Colon (tissue), 2 donors: ENCODE measurements around the gene ARL15.

Experiments
- FAIRE-seq: peaks from 2 replicates; lab custom pipeline; 2012; peaks lifted over from hg19 to GRCh38; lab: Jason Lieb, UNC
- donor health status: control.
- donor health status: control.

Gene ARL15

DNA sequence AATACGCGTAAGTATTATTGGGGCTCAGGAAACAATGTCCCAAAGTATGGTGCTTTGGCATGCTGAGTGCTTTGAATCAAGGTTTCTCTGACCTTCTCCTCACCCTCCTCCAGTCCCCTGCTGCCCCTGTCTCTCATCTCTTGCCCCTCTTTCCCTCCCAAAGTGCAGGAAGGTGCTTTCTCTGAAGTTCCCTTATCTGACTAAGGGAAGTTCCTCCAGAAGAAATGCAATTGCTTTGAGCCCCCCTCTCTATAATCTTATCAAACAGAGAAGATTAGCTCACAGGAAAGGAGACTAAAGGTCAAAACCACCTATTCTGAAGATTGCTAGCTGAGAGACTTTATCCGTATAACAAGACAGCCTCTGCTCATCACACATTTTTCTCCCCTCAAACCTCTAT is 288.1 kb downstream of the ARL15 start:
- no peak for FAIRE-seq

DNA sequence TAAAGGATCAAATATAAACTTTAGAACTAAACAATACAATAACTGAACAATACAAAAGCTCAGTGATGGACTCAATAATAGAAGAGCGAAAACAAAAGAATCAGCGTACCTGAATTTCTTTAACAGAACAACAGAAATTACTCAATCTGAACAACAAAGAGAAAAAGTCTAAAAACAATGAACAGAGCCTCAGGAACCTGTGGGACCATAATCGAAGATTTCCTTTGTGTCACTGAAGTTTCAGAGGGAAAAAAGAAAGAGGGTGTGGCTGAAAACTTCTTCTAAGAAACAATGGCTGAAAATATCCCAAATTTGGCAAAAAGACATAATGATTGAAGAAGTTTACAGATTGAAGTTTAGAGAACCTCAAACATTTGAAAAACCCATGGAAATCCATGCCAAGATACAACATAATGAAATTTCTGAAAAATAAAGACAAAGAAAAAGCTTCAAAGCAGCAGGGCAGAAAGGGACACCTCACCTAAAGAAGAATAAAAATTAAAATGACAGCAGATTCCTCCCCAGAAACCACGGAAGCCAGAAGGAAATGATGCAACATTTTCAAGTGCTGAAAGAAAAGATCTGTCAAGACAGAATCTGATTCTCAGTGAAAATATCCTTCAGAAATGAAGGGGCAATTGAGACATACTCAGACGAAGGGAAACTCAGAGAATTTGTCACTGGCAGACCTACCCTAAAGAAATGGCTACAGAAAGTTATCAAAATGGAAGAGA is 288.8 kb downstream of the ARL15 start:
- no peak for FAIRE-seq

DNA sequence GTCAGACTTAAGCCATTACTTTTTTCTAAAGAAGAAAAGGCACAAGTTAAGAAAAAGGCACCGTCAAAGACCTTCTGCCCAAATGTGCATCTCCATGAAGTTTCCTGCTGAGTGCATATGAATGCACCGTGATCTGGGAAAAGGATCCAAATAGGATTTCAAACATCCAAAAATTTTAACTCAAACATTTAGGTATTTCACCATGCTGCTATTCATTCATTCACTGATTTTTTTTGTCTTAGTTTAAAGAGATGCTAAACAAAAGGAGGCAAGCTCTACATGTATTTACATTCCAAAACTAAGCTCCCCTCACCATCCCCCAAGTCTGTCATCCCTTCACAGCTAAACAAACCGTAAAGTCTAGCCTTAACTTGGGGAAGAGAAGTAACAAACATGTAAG is 291.9 kb downstream of the ARL15 start:
- FAIRE-seq: no peak

DNA sequence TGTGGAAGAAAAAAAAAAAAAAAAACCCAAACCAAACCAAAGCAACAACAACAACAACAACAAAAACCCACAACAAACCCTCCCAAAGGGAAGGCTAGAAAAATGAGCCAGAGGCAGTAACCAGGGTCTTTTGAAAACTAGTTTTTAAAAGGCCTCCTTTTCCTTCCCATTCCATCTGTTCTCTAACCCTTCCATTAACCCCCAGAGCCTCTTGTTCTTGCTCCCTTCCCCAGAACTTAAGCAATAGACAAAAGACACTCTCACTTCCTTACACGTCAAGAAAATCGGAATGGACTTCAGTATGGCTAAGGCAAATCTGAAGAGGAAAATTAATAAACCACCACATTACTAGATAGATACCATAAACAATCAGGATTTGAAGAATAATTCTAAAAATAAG is 292.8 kb downstream of the ARL15 start:
- FAIRE-seq: no peak

DNA sequence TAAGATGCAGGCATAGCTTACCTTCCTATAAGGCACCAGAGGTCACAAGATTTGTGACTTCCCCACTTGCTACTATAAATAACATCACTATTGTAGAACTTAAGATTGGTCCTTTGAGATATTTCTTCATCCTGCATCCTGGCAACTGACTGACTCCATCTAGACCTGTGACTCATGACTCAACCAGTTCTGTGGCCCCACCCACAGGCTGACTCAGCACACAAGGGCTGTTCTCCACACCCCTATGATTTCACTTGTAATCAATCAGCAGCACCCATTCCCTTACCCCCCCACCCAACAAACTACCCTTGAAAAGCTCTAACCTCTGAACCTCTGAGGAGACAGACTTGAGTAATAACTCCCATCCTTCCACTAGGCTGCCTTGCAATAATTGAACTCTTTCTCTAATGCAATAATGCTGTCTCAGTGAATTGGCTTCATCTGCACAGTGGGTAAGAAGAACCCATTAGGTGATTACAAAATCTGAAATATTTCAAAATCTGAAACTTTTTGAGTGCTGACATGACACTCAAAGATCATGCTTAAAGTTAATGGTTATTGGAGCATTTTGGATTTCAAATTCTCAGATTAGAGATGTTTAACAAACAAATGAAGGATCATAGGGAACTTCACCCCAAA is 296.7 kb downstream of the ARL15 start:
- FAIRE-seq: no peak

DNA sequence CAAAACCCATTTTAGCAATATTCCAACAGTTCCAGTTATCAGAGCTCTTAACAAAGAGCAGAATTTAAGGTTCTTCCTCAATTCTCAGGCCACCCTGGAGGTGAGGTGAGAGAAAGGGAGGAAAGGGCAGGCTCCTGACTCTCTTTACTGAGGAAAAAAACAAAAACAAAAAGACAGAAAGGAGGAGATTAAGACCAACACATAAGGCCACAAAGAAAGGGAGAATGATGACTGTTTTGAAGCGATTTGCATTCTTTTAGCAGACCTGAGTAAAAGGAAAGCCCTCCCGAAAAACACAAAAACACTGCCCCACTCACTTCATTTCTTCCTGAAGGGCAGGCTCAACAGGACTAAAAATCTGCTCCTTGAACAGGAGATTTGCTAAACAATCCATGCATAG is 300.5 kb downstream of the ARL15 start:
- FAIRE-seq: no peak

DNA sequence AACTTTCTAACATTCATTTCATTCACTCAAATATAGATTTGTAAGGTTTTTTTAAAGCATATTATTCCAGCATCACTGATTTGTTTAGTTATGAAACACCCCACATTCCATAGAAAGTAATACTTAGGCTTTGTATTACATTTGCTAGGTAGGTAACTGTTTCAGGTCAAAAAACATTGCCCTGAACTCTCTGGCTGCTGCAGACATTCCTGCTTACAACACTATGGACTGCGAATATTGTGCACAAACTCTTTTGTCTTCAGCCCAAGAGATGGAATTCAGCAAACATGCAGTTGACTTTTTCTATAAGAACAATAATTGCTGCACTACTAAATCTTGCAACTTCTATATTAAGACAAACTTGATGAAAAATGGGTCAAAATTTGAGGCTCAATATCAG is 301.0 kb downstream of the ARL15 start:
- FAIRE-seq: no peak

DNA sequence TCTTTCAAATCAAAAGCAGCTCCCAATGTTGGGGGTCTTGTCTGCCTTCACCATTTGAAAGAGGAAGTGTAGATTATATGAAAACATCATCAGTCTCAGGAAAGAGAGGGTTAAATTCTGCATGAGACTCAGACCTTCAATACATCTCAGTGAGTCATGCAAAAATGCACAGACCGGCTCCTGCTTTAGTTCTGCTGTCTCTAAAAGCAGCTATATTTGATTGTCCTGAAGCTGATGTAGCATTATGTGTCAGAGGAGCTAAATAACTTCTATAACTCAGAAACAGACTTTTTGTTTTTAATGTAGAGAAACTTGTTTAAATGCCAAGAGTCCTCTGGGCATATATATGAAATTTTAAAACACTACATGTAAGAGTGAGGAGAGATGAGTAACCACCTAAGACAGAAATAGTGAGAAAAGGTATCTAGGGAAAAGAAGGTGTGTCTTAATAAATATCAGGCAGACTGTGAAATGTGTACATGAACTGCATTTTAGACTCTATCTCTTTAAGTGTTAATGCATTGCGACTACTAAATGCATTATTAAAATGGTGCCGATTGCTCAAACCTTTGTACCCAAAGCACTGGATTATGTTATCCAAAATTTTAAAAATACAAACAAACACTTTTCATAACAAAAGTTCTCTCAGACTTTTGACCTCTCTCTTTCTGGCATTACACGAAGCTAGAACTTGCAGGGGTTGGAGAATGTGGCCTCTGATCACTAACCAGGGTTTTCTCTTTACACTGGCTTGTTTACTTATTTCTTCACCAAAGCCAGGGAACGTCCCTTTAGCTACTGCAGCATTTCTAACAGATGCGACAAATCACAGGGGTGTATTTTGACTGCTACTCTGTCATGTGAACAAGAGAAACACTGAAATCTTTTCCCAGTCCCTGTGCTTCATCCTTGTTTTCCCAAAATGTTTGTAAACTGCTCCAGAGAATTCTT is 302.3 kb downstream of the ARL15 start:
- no peak for FAIRE-seq

DNA sequence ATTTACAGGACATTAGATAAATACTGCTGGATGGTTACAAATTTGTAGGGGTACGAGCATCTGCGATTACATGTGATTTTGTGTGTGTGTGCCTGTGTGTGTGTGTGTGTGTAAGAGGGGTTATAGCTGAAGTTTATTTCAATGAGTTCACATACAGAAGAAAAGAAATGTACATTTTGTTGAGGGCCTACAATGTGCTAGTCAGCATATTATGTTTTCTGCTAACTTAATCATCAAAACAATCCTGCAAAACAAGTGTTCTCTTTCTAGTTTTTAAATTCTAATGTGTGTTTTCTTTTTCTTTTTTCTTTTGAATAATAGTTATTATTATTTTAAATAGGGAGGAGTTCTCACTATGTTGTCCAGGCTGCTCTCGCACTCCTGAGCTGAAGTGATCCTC is 305.7 kb downstream of the ARL15 start:
- no peak for FAIRE-seq

DNA sequence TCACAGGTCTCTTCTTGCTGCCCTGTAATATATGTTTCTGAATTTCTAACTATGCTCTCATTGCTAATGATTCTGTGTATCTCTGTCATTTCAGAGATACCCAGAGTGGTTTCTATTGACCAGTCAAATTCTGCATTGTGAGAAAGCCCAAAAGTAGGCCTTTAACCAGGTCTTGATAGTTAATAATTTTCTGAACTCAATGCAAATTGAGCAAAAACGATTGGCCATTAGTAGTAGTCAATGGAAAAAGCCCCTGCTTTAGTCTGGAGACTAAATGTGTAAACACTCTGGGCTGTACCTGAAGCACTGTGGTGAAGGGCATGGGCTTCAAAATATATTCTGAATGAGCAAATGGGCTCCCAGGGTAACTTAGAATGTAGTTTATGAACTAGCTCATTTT is 307.6 kb downstream of the ARL15 start:
- no peak for FAIRE-seq

DNA sequence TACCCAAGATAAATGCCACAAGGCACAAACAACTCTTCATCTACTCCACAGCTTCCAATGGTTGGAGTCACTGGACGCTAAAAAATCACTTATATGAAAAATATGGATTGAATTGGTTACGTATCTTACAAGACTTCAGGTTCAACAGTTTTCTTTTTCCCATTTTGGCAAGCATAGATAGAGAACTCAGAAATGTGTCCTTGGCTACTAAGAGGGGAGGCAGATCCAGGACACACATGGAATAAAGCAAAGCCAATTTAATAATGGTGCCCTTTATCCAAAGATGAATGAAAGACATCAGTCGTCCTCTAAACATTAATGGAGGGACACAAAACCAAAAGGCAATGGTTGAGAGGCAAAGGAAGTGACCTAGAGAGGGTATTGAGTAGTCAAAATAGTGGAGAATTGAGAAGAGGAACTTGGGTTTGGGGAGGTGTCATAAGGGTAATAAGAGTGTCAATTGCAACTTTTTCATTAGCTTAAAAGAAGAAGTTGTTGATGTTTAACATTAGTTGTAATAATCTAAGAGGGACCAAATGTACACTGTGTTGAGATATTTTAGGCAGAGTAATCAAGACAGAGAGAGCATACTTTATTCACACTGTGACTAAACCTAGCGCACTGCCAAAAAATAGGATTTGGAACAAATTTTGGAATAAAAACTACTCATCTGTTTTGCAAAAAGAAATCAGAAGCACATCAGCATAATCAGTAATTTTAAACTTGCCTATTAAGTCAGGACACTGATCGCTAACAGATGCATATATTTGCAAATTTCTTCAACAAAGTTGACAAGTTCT is 308.2 kb downstream of the ARL15 start:
- no peak for FAIRE-seq

DNA sequence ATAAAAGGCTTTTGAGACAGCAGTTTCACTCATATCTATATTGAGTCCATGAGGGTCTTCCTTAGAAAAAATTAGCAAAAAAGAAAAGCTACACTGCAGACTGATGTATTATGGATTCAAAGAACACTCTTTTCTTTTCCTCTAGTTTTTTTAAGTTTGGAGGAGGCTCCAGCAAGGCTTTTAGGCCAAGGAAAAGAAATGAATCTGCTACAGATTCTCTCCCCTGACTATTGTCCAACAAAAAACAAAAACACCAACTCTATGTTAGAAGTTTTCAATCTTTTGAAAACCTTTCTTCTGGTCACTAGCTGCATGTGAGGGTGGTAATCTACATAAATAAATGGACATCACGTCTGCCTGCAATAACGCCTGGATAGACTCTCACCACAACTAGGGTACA is 310.4 kb downstream of the ARL15 start:
- no peak for FAIRE-seq

DNA sequence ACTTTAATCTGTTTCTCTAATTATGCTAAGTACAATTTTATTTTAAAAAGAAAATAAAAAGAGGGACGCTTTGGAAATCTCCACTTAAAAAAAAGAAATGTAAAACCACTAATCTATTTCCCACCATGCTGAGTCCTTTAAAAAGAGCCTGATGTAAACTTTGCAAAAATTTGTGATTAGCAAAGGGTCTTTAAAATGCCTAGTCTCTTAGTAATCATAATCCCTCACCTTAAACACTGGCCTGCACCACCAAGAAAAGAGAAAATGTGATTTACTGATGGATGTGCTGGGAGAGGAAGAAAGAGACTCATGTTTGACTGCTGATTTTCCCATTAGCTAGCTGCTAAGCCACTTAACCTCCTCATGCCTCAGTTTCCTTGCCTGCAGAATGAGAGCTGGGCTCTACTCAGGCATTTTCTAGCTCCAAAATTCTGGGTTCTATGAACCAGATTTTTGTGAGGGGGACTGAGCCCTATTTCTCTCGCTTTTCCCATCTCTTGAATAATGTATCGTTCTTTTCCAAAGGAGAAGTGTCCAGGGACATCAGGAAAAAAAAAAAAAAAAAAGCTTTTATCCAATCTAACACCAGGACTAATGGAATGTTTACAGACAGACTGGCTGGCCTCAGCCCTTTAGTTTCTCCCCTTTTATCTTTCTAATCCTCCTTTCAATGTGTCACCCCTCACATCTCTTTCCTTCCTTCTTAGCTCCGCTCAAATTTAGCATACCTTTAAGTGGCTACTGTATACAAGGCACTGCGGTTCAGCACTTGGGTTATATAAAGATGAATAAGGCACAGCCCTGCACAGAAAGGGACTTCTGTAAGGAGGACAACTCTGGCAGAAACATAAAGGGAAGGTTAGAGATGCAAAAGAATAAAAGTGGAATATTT is 312.4 kb downstream of the ARL15 start:
- no peak for FAIRE-seq

DNA sequence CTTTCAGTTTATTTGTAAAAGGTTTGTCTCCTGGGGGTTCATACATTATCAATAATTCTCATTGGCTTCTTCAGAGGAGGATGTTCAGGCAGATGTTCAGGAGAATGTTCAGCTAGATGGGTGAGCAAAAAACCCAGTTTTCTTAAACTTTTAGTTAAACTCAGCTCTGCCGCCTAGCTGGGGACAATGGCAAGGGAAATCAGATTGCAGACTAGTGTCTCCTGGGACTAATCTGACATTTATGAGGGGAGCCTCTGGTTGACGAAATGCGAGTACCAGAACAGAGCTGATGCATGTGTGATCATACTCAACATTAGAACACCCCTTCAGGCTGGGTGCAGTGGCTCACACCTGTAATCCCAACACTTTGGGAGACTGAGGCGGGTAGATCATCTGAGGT is 314.4 kb downstream of the ARL15 start:
- no peak for FAIRE-seq

DNA sequence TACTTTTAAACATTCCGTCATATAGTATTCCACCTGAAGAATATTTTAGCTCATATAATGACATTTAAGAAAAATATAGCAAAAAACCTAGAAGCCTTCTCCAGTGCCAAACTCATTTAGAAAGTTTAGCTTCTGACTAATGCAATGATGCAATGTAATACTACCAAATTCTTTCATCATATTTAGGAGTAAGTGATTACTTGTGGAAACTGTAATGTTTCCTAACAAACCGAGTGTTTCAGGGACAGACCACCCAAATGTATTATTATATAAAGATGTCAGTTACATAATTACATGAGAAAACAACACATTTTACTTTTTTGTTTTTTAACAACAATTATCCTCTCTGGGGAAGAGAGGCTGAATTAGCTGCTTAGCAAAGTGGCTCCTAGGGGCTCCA is 316.2 kb downstream of the ARL15 start:
- FAIRE-seq: no peak

DNA sequence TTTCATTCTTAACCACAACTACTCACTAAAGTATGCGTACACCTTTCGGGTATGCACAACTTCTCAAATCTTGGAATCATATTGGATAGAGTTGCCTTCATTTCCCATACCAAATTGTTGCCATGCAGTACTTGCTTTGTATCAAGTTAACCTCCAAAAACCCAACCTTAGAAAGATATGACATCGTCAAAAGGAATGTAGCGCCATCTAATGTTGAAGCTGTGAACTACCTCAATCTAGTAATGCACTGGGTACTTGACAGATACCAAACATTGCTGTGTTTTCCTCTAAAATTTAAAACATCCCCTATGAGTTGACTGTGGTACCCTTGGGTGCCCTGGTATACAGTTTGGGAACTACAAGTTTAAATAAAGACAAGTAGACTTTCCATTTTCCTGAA is 318.4 kb downstream of the ARL15 start:
- FAIRE-seq: no peak

DNA sequence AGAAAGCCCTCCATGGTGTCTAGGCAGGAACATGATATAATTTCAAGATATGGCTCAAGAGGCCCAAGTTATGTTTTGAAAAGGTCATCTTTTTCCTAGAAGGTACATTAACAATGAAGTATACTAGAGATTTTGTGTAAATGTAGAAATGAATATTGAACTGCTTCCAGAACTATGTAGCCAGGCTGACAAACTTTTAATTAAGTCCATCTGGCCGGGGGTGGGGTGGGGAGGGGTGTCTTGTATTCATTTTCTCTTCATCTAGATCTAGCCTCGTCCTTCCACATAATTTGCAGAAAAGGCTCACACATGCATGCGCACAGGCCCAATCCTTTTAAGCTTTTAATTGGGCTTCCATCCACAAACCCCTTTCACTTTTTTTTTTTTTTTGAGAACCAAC is 323.3 kb downstream of the ARL15 start:
- no peak for FAIRE-seq

DNA sequence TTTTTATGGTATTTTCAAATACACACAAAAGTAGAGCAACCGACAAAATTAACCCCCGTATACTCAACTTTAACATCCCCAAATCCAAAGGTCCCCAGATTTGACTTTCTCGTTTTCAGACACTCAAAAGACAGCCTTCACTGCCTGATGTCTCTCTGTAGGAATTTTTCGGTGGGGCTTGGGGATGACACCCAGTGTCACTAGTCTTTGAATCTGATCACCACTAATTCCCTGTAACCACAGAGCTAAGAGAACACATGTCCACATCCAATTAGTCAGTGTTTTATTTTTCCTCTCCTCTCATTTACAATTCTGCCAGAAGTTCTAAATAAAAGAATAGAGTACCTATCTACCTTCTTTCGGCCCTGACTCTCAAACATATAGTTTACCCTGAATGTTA is 324.6 kb downstream of the ARL15 start:
- no peak for FAIRE-seq

DNA sequence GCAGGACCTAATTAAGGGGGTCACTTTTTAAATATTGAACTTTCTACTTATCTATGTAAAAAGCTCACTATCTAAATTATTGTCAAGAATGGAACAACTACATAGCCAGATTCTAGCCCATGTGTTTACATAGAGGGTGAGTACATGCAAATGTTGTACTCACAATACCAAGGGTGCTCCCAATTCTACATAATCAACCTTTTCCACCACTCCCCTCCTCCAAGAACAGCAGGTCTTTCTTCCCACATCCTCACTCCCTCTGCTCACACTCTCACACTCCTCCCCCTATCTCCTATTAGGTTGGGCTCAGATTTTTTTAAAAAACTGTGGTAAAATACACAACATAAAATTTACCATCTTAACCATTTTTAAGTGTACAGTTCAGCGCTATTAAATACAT is 325.4 kb downstream of the ARL15 start:
- no peak for FAIRE-seq

DNA sequence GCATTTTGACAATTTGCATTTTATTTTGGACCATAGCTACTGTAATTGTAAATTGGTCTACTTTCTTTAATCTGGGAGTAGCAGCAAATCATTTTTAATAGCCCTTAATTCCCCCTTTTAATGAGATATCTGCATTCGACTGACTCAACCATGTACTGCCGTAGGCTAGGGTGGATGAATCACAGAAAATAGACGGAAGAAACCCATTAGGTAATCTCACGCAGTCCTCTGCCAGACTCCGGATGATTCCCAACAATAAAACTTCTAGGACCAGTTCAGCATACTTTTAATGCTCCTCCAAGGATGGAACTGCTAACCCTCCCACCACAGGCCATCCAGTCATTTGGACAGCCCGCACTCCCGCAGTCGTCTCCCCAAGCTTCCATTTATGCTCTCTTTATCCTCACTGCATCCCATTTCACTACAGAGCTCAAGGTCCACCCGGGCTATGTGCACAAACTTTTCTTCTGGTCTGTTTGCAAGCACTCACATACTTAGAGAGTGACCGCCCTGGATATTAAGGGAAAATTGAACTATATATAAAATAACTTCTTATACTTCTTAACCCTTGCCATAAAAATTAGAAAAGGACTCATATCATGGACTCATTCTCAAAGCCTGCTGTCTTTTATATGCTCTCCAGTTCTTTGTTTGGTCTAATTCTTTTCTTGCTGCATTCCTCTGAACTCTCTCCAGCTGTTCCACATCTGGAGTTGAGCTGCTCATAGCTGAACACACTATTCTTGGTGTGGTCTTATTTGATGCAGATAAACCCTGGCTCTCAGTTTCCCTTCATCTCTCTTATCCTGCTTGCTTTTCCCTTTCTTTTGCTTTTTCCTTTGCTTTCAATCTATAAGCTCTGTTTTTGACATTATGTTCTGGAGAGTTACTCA is 326.6 kb downstream of the ARL15 start:
- FAIRE-seq: no peak
